HG03460 (cell line): ENCODE measurements around the gene MMD2.
"Not testable (repeated sequence)": the region's sequence is repeated elsewhere in the genome, so short reads cannot be mapped to it uniquely, and the experiment has no call there.

Source experiments
- ATAC-seq: cut with Tn5 transposase; IDR thresholded peaks from one replicate; pipeline ENCODE4 v1.9.1; 2021; ENCODE audit not compliant: unreplicated experiment

The MMD2 gene, protein sequence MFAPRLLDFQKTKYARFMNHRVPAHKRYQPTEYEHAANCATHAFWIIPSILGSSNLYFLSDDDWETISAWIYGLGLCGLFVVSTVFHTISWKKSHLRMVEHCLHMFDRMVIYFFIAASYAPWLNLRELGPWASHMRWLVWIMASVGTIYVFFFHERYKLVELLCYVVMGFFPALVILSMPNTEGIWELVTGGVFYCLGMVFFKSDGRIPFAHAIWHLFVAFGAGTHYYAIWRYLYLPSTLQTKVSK

DNA sequence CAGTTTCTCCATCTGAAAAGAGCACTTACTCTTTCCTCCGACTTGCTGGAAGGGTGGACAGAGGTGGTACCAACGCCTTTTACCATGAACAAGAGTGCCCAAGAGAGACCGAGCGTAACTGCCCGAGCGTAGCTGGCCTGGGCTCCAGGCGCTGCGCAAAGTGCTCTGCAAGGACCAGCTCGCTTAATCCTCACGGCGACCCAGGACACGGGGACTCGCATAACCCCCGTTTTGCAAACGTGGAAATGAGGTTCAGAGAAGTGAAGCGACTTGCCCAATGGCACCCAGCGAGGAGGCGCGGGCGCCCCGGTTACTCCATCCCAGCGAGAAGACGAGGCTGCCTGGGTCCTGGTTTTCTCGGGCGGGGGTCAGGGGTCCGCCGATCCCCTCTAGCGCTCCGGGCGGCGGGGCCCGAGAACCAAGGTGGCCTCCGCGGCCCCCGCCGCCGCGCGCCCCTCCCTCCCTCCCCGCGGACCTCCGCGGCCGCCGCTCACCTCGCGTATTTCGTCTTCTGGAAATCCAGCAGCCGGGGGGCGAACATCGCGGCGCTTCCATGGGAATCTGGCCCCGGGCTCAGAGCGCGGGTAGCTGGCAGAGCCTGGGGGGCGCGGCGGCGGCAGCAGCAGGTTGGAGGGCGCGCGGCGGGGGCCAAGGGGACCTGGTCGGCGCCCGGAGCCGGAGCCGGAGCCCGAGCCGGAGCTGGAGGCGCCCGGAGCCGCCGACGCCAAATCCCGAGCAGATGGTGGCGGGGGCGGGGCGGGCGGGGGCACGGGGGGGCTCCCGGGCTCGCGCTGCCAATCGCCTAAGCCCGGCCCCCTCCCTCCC, at the start of gene MMD2:
Gene MMD2 (minus strand): TSS at position 711 of the 825 bp plus-strand sequence. CDS start 170 bp downstream, at position 541.
- no peak for ATAC-seq

DNA sequence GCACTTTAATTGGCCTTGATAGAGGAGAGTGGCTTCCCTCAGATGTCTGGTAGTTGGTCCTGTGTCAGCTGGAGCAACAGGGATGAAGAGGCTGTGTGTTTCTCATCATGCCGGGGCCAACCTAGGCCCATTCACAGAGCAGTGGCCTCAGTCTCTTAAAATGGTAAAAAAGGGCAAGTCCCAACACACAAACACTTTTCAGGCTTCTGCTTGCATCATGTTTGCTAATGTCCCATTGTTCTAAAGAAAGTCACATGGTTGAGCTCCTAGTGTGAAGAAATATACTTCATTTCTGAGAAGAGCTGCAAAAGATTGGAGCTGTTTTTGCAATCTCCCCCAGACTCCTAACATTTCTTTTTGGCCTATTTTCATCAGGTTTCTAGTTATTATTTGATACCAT, 46.1 kb upstream of the MMD2 start:
- no peak for ATAC-seq

DNA sequence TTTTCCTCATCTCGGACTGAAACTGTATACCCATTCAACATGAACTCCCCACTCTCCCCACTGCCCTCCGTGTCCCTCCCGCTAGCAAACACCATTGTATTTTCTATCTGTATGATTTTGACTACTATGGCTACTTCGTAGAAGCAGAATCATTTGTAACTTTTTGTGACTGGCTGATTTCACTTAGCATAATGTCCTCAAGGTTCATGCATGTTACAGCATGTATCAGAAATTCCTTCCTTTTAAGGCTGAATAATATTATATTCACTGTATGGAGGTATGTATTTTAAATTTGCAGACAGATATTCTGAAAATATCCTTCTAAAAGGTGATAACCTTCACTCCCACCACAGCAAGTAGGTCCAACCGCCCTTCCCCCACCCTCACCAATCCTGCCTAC, 42.9 kb upstream of the MMD2 start:
- no peak for ATAC-seq

DNA sequence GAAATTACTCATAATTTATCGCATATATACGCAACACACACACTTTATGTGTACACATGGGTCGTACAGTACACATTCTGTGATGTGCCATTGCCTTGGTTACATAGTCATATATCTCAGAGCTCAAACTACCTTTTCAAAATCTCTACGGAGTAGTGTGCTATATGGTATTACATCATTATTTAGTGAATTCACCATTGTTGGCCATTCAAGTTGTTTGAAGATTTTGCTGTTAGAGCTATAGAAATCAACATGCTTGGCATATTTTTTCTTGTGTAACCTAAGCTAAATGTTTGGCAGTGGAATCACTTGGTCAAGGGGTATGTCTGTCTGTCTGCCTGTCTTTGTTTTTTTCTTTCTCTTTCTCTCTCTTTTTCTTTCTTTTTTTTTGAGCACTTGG, 42.0 kb upstream of the MMD2 start:
- ATAC-seq: no peak

DNA sequence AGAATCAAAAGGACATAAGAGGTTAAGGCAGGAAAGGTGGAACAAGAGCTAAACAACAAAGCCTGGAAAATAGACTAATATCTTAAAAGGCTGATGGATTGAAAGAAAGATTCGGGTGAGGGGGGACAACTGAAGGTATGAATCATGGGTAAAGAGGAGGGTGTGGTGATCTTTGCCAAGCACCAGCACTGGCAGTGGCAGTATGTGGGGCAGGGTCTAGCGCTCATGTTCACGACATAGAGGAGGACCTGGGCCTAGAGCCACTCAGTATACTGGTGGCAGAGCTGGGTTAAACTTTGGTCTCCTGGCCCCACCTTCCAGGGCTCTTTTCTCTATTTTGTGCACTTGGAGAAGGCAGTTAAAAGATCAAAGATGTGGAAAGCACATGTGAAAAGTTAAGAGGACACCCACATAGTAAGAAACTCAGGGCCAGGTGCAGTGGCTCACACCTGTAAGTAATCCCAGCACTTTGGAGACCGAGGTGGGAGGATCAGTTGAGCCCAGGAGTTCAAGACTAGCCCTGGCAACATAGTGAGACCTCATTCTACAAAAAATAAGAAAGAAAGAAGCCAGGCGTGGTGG, 40.5 kb upstream of the MMD2 start:
- no peak for ATAC-seq

DNA sequence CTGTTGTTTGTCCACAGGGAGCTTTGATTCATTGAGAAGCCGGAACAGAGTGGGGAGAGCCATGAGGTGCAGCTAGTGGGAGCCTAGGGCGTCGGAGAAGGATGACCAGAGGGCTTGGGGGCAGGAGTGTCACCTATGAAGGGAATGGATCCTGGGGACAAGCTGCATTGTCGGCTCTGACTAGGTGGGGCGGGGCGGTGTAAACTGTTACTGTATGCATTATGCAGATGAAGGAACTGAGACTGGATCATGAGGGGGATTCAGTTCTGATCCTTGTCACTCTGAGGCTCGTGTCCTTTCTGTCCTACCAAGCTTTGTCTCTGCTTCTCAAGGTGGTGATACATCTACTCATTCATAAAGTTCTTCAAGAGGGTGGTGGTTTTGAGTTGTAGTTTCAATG, 39.9 kb upstream of the MMD2 start:
- ATAC-seq: no peak

DNA sequence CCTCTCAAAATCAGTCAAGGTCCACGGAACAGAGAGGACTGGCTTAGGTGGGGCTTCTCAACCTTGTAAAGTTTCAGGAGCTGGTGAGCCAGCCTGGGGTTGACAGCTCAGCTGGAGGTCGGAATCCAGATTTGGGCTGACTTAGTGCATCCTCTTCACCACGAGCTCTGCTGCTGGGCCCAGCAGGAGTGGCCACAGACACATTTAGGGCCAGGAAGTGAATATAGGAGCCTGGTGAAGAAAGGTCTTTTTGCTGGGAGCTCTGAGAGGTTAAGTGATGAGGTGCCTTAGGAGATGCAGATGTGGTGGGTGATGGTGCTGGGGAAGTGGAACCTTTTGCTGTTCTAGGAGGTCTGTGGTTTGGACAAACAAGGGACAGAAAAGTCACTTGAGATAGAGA, 39.3 kb upstream of the MMD2 start:
- no peak for ATAC-seq

DNA sequence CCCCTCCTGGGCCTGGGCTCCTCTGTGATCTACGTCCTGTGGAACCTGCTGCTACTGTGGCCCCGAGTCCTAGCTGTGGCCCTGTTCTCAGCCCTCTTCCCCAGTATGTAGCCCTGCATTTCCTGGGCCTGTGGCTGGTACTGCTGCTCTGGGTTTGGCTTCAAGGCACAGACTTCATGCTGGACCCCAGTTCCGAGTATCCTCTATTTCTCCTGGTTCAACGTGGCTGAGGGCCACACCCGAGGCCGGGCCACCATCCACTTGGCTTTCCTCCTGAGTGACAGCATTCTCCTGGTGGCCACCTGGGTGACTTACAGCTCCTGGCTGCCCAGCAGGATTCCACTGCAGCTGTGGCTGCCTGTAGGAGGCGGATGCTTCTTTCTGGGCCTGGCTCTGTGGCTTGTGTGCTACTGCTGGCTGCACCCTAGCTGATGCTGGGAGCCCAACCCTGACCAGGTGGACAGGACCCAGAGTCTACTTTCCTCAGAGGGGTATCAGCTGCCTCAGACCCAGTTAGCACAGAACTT, 37.8 kb upstream of the MMD2 start:
- ATAC-seq: no peak

DNA sequence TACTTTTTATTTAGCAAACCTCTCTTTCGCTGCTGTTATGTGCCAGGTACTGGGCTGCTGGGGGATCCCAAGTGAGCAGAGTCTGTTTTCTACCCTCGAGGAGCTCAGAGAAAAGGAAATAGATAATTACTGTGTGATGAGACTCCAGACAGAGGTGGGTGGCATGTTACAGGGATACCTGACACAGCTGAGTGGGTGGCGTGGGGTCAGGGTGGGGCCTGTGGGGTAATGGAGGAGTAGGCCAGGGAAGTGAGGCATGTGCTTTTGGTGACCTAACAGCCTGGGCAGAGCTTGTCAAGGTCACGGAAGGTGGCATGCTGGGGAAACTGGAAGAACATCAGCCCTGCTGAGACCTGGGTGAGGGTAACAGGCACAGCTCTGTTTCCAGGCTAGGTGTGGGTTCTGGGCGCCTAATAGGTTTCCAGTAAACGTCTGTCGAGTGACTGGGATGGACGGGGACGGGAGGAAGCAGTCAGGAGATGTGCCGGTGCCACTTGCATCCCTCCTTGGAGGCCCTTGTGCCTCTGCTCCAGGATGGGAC, 36.5 kb upstream of the MMD2 start:
- no peak for ATAC-seq

DNA sequence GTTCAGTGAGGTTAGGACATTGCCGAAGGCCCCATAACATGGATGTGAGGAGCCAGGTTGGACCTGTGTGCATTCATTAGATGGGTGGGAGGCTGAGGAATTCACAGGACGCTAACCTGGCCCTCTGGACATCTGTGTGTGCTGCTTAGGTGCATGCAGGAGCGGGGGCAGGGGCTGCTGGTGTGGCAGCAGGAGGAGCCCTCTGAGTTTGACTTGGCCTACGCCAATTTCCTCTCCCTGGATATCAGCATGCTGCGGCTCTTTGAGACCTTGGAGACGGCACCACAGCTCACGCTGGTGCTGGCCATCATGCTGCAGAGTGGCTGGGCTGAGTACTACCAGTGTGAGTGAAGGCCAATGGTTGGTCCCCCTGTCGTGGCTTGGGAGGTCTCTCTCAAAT, 34.5 kb upstream of the MMD2 start:
- ATAC-seq: no peak

DNA sequence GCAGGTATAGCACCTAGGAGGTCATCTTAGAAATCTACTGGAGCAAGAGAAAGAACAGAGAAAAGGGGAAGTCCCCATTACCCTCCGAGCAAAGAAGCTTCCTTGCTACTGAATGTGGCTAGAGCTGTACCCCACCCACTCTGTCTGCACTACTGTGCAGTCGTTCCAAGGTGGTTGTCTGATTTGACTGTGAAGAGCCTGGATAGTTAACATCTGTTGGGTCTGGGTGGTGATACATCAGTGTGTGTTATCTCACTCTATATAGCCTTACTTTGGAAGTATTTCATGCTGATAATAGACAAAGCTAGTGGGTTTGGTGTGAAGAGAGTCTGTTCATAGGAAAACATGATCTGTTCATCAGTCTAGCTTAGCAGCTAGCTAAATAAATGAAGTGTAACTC, 23.8 kb upstream of the MMD2 start:
- ATAC-seq: peak; percentile 77

DNA sequence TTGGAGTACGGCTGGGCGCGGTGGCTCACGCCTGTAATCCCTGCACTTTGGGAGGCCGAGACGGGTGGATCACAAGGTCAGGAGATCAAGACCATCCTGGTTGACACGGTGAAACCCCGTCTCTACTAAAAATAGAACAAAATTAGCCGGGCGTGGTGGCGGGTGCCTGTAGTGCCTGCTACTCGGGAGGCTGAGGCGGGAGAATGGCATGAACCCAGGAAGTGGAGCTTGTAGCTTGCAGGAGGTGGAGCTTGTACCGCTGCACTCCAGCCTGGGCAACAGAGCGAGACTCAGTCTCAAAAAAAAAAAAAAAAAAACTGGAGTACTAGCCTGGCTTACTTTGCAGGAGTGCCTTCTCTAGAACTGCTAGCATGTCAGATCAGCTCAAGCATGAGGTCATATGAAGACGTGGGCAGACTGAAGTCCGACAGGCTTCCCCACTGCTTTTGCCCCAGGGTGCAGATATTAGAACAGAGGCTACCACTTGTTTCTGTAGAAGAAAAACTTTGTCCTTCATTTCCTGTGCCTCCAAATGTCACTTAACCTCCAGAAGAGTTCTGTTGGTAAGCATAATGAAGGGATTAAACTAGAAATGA, 22.4 kb upstream of the MMD2 start:
- ATAC-seq: not testable (repeated sequence)

DNA sequence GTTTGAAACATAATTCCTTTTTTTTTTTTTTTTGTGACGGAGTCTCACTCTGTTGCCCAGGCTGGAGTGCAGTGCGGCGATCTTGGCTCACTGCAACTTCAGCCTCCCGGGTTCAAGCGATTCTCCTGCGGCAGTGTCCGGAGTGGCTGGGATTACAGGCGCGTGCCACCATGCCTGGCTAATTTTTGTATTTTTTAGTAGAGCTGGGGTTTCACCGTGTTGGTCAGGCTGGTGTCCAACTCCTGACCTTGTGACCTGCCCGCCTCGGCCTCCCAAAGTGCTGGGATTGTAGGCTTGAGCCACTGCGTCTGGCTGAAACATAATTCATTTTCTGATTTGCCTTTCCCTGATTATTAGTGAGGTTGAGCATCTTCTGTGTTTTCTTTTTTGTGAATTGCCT, 16.6 kb upstream of the MMD2 start:
- not testable (repeated sequence) for ATAC-seq

DNA sequence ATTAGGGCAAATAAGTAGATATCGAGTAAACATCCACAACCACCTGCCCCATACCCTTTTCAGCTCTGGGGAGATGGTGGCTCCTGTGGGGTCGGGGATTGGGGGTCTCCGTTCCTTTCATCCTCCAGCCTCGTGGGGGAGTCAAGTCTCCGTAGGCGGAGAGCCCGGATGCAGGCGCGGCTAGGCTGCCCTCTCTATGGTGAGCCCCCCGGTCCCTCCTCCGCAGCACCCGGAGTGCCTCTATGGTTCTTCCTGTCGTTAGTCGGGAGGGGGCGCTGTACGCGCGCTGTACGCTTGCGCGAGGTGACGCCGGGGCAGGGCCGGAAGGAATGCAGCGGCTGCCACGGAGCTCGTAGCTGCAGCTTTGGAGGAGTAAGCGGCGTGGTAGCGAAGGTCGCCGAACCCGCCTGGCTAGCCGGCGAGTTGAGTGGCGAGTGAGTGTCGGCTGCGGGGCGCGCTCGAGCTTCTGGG, 14.8 kb upstream of the MMD2 start:
- ATAC-seq: peak; percentile 97

DNA sequence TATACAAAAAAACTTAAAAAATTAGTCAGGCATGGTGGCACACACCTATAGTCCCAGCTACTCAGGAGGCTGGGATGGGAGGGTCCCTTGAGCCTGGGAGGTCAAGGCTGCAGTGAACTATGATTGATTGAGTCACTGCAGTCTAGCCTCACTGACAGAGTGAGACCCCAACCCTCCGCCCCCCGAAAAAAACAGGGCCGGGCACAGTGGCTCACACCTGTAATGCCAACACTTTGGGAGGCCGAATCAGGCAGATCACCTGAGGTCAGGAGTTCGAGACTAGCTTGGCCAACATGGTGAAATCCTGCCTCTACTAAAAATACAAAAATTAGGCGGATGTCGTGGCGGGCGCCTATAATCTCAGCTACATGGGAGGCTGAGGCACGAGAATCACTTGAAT, 13.5 kb upstream of the MMD2 start:
- ATAC-seq: not testable (repeated sequence)

DNA sequence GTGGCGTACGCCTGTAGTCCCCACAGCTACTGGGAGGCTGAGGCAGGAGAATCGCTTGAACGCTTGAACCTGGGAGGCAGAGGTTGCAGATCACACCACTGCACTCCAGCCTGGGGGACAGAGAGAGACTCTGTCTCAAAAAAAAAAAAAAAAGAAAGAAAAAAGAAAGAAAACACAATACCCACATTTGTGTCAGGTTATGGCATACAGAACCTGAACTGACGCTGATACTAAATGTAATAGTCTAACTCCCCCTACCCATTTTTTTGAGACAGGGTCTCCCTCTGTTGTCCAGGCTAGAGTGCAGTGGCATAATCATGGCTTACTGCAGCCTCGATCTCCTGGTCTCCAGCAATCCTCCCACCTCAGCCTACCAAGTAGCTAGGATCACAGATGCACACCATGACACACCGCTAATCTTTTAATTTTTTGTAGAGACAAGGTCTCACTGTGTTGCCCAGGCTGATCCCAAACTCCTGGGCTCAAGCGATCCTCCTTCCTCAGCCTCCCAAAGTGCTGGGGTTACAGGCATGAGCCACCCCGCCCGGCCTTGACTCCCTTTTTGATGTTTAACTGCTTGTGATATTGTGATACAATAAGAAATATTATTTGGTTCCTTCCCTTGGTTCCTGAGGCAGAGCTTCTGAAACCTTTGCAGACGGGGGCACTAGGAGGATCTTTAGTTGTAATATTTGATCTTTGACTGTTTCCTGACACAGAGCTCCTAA, 6.5 kb upstream of the MMD2 start:
- ATAC-seq: no peak

DNA sequence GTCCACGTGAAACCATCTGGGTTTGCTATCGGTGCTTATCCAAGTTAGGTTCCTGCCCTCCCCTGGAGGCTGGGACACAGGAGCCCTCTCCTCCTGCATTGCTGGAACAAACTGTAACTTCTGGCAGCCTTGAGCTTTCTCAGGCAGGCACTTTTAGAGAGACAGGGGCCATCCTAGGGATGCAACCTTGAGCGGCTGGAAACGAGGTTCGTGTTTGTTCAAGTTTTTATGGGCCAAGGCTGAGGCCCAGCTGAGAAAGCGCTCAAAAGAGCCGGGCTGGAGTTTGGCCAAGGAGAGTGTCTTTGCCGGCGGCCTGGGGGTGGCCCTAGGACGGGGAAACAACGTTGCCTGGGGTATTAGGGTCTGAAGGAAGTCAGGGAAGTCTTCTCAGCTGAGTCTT, 5.5 kb upstream of the MMD2 start:
- ATAC-seq: no peak

DNA sequence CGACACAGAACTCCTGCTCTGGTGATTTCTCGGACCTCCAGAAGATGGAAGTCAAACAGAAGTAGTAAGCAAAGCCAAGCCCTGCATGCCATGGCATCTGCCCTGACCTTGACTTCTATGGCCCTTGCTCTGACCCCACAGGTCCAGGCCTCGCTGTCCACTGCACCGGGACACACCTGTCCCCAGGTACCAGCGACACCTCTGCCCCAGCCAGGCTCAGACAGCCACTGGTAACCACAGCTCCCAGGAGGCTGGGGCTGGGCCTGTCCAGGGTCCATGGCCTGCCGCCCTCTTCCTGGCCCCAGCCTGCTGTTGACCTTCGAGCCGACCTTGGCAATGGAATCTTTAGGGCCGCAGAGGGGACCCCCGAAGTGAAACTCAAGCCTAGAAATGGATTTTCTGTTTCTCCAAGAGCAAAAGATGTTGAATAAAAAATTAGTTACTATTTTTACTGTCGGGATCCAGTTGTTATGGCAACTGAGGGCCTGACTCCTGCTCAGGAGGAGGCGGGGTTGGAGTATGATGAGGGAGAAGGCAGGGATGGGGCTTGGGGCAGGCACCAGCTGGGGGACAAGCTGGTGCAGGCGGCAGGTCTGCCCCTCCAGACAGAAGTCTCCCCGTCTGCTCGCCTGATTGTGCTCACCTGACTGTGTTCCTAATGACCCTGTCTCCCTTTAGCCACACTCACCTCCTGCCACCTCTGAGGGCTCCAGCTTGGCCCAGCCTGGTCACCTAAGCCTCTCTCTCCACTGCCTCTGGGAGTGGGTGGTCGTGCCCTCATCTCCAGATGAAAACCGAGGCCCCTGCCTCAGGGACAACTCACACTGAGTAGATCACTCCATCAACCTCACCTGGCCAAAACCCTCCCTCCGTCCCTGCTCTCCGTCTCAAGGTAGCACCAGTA, 4.1 kb upstream of the MMD2 start:
- ATAC-seq: no peak

DNA sequence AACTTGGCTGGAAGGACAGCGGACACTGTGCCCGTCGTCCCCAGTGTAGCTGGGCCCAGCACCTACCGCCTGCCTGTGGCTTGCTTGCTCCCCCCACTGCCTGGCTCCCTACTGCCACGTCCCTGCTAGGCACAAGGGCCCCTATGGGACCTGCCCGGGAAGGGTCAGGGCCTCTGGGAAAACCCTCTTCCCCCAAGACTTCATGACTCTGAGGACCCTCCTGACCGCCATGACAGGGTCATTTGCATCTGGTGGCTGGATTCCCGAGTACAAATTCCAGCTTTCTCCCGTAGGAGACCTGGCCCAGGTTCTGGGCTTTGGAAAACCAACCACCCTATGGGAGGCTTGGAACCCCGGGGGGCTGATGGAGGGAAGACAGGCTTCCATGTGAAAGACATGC, 1.4 kb upstream of the MMD2 start:
- ATAC-seq: no peak

DNA sequence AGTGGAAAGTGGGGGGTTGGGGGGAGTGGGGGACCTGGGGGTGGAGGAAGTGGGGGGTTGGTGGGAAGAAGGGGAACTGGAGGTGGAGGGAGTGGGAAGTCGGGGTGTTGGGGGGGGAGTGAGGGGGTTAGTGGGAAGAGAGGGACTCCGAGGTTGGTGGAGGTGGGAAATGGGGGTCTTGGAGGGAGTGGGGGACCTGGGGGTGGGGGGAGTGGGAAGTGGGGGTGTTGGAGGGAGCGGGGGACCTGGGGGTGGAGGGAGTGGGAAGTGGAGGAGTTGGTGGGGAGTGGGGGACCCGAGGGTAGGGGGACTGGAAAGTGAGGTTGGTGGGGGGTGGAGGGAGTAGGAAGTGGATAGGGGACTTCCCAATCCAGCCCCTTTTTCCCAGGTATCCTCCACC, 906 bp upstream of the MMD2 start:
- ATAC-seq: no peak
